Inferior parietal cortex (tissue), 1 donor: ENCODE measurements around the gene ZBTB45.
"Not testable (repeated sequence)": the region's sequence is repeated elsewhere in the genome, so short reads cannot be mapped to it uniquely, and the experiment has no call there.

Source experiments
- DNase-seq: peaks from one replicate; pipeline ENCODE4 v3.0.0-alpha.2; 2016; ENCODE audit errors: extremely low spot score

Gene ZBTB45

GRCh38 chr19:58510084-58510862 lies 9.3 kb downstream of the ZBTB45 start:
- no peak for DNase-seq

DNA sequence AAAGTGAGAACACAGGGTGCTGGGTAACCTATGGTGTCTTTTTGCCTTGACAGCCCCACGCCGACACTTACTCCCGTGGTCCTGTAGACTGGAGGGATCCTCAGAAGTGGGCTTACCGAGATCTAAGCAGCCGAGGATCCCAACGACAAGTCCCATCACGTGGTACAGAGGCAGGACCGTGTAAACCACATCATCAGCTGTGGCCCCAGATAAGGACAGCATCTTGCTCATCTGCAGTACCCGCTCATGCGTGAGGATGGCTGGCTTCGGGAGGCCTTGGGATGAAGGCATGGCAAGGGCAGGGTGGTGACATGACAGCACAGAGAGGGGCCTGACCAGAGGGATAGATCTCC lies 9.9 kb downstream of the ZBTB45 start:
- DNase-seq, result no peak

DNA sequence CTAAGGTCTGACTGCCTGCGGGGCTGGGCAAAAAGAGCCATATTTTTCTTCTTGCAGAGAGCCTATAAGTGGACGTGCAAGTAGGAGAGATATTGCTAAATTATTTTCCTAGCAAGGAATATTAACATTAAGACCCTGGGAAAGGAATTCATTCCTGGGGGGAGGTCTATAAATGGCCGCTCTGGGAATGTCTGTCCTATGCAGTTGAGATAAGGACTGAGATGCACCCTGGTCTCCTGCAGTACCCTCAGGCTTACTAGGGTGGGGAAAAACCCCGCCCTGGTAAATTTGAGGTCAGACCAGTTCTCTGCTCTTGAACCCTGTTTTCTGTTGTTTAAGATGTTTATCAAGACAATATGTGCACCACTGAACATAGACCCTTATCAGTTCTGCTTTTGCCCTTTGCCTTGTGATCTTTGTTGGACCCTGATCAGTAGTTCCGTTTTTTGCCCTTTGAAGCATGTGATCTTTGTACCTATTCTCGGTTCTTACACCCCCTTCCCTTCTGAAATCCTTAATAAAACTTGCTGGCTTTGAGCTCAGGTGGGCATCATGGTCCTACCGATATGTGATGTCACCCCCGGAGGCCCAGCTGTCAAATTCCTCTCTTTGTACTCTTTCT lies 11.9 kb downstream of the ZBTB45 start:
- not testable (repeated sequence) for DNase-seq

DNA sequence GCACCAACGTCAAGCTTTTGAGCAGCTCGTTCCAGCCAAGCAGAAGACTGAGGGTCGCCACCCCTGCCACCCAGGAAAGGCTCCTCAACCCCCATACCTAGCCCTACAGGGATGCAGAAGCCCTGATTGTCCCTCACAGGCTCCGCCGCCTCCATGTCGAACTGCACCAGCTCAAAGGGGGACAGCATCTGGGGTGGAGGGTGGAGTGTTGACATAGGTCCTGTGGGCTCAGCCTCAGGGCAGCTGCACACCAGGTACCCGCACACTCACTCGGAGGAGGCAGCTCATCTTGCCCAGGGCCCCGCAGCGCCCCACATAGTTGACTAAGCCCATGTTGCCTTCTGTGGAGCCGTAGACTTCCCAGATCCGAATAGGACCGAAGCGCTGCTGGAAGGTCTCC lies 19.4 kb downstream of the ZBTB45 start:
- DNase-seq, result no peak

GRCh38 chr19:58499021-58499927 lies 20.3 kb downstream of the ZBTB45 start:
- DNase-seq, result peak; percentile 97

DNA sequence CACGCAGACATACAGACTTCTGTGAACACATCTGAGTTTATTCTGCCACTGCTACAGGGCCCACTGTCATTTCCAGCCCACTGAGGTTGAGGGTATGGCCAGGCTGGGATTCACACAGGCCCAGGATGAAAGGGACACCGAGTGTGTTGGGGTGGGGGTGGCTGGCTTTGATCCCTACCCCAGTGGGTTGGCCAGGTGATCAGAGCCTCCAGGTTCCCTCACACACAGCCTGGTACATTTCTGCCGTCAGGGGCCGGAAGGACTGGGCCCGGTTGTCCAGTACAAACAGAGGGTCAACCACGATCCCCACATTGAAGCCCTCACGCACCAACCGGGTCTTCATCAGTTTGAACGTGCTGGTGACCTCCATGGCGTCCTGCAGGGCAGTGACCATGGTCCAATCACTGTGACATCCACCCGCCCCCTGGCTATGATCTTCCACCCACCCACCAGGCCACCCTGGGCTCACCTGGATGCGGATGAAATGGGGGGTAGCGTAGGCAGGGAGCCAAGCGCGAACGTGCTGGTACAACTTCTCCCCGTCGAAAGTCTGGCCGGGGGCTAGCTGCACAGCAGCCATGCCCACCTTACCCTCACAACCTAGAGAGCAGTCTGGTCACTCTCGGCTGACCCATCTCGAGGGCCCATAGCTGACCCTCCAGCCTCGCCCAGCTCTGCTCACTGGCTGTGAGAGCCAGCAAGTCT lies 21.1 kb downstream of the ZBTB45 start:
- DNase-seq, result no peak

- DNase-seq, result no peak
These were observed 21.9 kb downstream of the ZBTB45 start for GRCh38 chr19:58497634-58498170.

- DNase-seq, result peak; percentile 20
These were observed 27.3 kb downstream of the ZBTB45 start for GRCh38 chr19:58492265-58492664.

GRCh38 chr19:58491393-58491792 lies 28.2 kb downstream of the ZBTB45 start:
- no peak for DNase-seq

DNA sequence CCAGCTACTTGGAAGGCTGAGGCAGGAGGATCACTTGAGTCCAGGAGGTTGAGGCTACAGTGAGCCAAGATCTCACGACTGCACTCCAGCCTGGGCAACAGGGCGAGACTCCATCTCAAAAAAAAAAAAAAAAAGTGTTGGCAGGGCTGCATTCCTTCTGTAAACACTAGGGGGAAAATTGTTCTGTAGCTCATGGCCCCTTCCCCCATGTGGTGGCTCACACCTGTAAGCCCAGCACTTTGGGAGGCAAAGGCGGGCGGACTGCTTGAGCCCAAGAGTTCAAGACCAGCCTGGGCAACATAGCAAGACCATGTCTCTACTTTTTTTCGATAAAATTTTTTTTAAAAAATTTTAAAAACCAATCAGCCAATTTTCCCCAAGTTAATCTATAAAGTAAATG lies 35.3 kb downstream of the ZBTB45 start:
- DNase-seq, result not testable (repeated sequence)

- peak; percentile 29 for DNase-seq
These were observed 35.8 kb downstream of the ZBTB45 start for GRCh38 chr19:58483776-58484175.

GRCh38 chr19:58482372-58482771 lies 37.2 kb downstream of the ZBTB45 start:
- DNase-seq, result no peak

DNA sequence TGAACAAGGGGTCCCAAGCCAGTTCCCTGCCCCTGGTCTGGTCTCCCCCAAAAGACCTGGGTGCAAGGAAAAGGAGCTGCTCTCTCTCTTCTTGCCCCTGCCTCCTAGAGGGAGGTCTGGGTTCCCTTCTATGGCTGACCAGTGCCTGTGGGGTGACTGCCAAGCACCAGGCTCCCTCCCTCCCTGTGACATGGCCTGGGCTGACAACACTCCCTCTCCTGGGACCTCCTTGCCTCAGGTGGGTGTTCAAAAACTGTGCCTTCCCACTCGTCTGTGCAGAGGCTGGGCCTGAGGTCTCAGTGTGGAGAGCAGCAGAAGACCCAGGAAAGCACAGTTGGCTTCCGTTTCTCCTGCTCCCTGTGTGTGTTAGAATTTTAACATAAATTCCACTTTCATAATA lies 38.8 kb downstream of the ZBTB45 start:
- no peak for DNase-seq

GRCh38 chr19:58480481-58480830 lies 39.2 kb downstream of the ZBTB45 start:
- no peak for DNase-seq

DNA sequence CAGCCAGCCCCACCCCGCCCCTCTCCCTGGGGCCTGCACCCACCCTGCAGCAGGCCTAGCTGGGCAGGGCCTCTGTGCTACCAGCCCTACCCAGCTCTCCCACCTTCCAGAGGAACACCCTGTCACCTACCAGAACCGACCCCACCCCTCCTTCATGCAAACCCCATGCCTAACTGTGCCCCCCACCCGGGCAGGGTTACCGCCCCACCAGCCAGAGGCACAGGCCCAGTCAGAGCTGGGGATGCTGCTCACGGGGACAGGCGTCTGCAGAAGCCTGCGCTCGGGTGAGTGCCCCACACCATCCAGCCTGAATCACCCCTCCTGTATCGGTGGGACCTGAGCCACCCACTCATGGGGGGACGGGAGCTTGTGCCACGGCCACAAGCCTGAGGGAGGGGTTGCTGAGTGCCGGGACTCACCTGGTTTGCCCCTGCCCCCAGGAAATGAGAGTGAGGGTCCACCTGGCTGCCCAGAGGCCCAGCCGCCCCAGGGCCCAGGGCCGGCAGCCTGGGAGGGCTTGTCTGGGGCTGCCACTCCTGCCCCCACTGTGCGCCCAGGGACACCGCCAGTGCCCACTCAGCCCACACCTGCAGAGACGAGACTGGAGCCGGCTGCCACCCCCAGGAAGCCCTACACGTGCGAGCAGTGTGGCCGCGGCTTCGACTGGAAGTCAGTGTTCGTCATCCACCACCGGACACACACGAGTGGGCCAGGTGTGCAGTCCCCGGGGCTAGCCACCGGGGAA lies 39.7 kb downstream of the ZBTB45 start:
- DNase-seq, result no peak

DNA sequence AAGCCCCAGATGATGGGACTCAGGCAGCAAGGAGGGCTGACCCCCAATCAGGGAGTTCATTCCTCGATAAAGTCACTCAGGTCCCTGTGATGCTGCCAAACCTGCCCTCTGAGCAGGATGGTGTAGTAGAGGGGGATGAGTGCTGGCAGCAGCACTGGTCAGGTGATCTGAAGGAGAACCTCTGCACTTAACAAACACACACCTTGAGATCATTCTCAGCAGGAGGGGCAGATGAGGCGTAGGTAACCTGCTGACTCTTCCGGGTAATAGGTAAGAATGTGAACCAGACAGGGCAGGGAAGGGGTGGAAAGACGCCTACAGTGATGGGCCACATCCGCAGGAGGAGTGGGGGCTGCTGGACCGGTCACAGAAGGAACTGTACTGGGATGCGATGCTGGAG lies 40.3 kb downstream of the ZBTB45 start:
- DNase-seq, result no peak

DNA sequence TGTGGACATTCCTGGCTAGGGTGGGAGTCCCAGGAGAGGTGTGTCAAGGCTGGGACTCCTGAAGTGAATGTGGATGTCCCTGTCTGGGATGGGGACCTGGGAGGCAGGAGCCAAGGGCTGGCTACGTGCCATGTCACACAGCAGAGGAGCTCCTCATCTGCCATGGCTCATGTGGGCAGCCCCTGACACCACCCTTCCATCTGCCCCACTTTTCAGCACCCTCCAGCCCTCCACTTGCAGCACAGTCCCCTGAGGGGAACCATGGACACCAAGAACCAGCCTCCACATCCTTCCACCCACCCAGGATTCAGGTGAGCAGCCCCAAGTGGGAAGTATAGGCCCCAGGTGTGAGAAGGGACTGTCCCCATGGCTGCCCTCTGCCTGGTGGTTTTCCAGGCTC lies 41.7 kb downstream of the ZBTB45 start:
- no peak for DNase-seq

DNA sequence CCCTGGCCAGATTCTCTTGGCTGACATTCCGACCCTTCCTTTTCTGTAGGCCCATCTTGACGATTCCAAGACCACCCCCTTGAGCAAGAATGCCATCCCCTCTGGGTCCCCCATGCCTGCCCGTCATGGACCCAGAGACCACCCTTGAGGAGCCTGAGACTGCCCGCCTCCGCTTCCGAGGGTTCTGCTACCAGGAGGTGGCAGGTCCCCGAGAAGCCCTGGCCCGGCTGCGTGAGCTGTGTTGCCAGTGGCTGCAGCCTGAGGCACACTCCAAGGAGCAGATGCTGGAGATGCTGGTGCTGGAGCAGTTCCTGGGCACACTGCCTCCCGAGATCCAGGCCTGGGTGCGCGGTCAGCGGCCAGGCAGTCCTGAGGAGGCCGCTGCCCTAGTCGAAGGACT lies 42.5 kb downstream of the ZBTB45 start:
- no peak for DNase-seq

DNA sequence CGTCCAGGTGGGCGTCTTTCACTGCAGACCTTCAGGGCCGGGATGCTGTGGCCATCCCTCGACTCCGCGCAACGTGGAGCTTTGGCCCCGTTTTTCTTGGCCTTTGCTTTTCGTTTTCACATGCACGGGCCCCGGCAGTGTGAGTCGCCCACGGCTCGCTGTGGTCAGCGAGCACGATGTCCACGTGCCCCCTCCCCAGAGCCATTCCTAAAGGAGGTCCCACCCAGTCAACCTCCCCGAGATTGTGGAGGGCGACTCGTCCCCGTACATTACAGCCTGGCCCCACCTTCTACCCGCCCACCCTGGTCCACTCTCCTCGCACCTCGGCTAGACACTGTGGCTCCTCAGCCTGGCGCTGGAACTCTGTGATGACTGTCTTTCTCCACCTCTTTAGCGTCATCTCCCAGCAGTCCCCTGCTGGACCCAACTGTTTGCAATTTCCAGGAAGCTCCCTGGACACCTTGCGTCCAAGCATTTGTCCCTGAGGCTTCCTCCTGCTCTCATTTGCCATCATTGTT lies 43.1 kb downstream of the ZBTB45 start:
- DNase-seq, result peak; percentile 19

DNA sequence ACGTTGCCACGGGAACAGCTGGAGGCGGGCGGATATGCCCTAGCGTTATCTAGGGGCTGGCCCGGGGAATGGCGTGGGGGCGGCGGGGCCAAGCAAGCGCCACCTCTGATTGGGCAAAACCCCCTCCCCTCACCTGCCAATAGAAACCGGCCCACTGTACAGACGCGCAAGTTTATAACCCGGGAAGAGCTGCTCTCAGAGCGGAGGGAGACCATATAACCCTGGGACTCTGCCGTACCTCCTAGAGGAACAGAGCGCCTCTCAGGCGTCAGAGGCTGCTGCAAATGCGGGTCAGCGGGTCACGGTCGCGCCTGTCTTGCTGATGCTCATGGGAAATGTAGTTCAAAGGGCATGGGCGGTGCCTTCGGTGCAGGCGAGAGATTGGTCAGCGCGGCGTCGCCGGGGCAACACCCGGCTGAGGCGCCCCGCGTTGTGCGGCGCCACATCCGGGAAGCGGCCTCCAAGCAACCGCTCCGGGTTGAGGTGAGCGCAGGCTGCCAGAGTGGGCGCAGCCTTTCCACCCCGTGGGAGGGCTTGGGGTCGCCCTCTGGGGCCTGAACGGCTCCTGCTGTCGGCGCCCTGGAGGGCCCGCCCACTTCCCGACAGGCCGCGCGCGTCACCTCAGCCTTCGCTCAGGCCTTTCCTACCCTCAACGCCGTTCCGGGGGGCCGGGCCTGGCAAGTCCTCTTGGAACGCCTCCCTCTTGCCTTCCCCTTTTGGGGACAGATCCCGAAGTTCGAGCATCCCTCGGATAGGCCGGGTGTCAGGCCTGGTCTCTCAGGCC lies 43.7 kb downstream of the ZBTB45 start, which contains the start of gene ZNF446:
Gene ZNF446, plus strand, starts transcription at position 639 of the 784 bp plus-strand sequence. CDS start 867 bp downstream, outside the sequence.
- DNase-seq, result peak; percentile 96
